Measurements from ENCODE around the gene MGAT5B.

Gene MGAT5B

DNA sequence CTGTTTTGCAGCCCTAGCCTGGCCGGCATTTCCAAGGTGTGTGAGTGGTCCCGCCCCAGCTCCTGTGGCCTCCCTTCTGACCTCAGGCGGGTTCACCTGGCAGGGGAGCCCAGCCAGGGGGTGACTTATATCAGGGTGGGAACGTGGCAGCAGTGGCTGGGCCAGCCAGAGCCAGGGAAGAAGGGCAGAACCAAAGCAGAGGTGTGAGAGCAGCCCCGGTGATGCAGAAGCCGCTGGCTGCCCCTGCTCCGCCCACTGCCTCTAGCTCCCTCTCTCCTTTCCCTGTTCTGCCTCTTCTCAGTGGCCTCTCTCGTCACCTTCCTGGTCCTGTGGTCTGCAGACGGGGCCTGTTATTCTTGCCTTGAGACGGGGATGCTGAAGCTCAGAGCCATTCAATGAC lies 12.1 kb downstream of the MGAT5B start:
- no peak for DNase-seq

DNA sequence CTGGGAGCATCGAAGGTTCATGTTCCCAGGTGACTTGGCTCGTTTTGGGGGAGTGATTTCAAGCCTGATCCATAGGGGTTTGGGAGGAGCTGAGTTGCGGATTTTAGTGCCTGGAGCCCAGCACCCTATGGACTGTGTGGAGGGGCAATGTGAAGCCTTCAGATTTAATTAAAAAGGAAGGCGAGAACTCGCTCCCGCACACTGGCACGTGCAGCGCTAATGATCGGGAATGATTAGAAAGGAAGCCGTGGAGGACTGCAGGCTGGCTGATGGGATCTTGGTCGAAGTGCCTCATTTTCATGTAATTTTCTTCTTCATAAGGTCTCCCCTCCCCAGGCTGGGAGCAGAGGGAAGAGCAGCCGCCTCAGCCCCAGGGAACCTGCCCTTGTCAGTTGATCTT lies 12.8 kb downstream of the MGAT5B start:
- no peak for DNase-seq

DNA sequence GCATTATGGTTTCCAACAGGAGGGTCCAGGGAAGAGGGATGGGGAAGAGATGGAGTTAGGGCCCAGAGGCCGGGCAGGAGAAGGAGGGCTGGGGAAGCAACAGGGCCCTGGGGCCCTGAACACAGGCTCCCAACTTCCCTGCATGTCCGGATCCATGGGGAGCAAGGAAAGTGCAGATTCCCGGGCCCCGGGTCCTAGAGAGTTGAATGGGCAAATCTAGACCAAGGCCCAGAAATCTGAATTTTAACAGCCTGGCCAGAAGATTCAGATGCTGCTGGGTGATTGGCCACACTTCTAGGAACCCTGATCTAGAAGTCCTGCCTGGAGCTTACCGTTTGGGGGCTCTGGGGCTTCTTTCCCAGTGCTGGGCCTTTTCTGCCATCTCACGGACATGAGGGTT lies 13.2 kb downstream of the MGAT5B start:
- DNase-seq = no peak

DNA sequence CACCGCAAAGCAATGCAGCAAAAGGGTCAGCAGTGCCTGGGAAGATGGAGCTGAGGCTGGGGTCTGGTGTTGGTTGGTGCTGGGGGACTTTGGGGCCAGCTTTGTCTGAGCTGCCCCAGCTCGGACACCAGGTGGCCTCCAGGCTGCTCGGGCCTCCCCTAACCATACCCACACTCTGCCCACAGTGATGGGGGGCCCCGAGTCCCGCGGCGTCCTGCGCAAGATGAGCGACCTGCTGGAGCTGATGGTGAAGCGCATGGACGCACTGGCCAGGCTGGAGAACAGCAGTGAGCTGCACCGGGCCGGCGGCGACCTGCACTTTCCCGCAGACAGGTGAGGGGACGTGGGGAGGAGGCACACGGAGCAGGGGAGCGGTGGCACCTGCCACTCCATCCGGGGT lies 13.8 kb downstream of the MGAT5B start:
- DNase-seq = no peak

DNA sequence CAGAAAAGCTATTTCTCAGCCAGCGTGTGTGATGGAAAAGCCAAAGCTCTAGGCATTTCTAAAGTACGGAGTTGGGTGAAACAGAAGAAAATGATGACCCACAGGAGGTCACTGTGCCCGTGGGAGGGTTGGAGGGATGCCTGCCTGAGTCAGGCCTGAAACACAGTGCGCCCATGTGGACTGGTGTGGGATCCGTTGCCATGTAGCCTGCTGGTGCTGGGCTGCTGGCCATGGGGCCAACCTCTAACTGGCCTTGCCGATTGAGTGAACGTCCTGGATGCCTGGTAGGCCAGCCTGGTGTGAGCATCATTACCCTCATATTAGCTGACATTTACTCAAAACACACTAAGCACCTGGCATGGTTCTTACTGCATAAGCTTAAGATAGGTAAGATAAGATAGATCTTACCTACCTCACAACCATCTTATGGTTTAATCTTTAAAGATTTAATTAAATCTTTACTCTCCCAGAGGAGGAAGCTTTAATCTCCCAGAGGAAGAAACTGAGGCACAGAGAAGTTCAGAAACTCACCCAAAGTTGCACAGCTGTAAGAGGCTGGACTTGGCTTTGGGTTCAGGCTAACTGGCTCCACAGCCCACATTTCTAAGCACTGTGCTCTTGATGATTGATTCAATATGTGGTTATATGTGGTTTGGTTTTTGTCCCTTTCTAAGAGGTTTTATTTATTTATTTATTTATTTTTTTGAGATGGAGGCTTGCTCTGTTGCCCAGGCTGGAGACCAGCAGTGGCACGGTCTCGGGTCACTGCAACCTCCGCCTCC lies 15.7 kb downstream of the MGAT5B start:
- no peak for DNase-seq

DNA sequence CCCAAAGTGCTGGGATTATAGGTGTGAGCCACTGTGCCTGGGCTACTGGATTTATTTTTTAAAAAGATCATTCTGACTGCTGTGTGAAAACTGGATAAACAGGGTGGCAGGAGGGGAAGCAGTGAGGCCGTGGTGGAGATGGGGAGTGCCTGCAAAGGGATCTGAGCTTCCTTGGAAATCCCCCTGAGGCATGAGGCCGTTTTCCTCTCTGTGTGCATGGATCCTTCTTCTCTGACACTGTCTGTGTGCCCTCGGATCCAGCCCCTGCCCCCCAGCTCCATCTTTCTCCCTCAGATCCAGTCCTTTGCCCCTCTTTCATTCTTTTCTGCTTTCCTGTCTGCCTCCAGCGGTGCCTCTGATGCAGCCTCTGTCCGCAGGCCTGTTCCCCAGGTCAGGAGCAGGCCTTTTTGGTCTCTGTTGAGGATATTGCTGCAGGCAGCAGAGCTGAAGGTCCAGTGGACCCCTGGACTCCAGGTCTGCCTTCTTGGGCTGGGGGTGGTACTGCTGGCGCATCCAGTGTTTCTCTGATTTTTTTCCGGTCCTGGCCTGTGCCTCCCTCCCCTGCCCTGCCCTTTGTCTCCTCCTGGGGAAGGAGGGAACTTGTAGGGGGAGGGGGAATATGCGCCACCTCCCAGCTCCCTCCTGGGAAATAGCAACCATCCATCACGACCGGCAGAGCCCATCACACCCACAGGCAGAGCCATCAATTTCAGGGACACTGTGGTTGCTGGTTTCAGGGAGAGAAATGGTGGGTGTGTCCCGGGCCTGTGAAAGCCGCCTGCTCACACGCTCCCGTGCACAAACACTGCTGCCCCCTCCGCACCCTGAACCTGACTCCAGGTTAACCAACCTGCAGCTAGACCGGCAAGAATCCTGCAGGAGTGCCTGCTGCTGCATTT lies 17.0 kb downstream of the MGAT5B start:
- no peak for DNase-seq

DNA sequence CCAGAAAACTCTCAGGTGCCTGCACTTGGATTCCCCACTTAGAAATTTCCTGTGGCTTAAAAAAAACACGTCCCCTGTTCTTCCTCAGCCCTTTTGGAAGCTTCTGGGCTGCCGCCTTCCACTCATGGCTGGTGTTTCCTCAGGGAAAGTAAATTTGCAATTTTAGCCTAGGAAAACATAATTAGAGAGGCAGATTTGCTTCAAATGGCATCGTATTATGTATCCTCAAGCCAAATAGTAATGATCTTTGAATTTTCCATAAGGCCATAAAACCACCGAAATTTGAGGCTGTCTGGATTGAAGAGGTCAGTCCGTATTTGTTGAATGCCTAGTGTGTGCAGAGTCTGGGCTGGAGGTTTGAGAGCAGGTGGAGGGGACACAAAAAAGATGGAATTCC lies 17.7 kb downstream of the MGAT5B start:
- no peak for DNase-seq

DNA sequence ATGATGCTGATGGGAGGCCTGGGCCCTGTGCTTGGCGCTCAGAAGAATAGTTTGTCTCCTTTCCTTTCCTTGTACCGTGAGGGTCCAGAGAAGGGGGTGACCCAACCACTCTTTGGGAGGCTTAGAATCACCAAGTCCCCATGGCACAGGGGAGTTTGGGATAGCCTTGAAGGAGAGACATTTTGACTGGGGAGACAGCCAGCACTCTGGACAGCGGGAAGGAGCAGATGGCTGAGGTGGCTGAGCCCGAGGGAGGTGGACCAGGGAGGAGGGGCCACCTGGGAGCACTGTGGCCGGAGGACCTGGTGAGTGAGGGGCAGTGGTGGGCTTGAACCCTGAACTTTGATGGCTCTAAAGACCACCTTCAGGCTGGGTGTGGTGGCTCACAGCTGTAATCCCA lies 18.2 kb downstream of the MGAT5B start:
- DNase-seq = no peak

DNA sequence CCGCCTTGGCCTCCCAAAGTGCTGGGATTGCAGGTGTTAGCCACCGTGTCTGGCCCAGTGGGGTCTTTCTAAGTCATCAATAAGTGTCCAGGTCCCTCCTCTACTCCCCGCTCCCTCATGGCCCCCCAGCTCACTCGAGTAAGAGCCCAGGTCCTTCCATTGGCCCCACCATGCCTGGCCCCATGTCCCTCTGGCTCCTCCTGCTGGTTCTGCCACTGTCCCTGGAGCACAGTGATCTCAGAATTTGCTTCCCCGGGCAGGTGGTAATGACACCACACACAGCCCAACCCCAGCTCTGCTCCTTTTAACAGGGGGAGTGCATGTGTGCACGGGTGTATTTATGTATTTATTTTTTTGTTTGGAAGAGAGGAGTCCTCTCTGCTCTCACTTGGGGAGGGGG lies 19.6 kb downstream of the MGAT5B start:
- DNase-seq = no peak

DNA sequence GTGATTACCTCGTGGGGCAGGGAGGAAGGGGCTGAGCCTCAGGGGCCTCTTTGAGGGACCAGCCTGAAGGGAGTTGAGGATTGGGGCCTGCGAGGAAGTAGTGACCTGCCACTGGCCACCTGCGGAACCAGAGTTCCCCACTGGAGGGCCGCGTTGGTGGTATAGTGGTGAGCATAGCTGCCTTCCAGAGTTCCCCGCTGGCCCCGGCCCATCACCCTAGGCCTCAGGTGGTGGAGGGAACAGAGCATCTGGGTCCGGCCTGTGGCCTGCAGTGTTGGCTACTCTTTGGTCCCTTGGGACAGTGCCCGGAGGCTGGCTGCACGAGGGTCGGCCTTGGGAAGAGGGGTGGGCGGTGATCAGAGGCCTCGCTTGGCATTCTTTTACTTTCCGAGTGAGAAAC lies 20.5 kb downstream of the MGAT5B start:
- peak; percentile 15 for DNase-seq

DNA sequence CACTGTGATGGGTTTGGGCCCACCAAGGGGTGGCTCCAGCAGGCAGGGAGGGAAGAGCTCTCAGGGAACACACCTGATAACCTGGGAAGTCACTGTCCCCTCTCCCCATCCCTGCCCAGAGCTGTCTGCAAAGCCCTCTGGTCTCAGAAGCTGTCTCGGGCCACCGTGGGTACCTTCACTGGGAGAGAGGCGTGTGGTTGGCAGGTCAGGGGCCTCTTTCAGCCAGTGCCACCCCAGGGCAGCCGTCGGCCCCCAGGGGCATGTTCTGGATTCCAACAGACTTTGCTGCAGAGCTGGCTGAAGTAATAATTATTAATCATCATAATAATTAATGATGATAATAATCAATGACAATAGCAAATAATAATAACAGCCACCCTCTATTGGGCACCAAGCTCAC lies 21.1 kb downstream of the MGAT5B start:
- DNase-seq = no peak

DNA sequence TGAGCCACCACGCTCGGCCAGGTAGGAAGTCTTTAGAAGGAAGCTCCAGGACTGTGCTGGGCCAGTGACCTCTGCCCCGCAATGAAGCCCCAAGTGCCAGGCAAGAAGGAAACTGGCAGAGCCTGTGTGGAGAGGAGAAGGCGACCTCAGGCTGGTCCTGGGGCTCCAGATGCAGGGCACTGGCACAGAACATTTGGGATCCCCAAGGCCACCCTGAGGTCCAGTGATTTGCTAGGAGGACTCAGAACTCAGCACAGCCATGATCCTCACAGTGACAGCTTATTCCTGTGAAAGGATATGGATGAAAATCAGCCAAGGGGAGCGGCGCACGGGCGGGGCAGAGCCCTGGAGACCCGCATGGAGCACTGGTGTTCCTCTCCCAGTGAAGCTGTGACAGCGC lies 24.1 kb downstream of the MGAT5B start:
- DNase-seq = no peak

DNA sequence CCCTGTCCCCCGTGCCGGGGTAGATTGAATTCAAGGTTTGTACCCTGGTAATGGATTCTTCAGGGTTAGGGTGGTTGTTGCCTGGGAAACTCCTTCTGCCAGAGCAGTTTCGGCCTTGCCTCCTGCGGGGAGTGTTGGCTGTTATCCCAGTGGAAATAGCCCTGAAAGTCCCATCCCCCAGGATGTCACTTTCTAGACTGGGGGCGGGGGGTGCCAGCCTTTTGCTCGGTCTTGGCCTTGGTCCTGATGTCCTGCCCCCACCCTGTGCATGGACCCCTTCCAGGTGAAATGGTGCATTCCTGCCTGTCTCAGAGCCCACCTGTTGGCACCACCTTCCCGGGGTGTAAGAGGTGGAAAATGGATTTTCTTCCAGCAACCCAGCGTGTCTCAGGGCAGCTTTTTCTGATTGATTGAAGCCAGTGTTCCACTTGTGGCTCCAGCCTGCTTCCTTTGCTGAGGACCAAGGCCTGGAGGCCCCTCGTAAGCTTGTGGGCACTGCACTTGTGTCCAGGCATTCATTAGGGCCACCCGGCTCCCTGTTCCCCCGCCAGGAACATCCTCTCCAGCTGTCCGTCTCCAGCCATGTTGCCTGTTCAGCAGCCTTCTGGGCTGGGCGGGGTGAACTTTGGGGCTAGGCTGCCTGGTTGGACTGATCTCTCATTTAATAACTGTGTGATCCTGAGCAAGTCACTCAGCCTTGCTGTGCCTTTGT lies 25.6 kb downstream of the MGAT5B start:
- DNase-seq = no peak

DNA sequence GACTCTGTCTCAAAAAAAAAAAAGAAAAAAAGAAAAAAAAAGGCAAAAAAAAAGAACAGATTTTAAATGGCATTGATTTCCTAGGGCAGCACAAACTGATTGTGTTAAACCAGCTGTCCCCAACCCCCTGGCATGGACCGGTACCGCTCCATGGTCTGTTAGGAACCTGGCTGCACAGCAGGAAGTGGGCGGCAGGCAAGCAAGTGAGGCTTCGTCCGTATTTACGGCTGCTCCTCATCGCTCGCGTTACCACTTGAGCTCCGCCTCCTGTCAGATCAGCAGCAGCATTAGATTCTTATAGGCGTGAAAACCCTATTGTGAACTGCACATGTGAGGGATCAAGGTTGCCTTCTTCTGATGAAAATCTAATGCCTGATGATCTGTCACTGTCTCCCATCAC lies 26.6 kb downstream of the MGAT5B start:
- DNase-seq = no peak

DNA sequence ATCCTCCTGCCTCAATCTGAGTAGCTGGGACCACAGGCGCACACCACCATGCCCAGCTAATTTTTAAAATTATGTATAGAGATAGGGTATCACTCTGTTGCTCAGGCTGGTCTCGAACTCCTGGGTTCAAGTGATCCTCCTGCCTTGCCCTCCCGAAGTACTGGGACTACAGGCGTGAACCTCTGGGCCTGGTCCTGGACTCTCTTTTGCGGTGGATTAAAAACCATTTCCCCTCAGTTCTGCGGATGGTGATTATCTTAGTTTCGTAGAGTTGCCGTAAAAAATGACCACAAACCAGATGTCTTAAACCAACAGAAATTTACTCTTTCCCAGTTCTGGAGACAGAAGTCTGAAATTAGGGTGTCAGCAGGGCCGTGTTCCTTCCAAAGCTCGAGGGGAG lies 28.8 kb downstream of the MGAT5B start:
- no peak for DNase-seq

DNA sequence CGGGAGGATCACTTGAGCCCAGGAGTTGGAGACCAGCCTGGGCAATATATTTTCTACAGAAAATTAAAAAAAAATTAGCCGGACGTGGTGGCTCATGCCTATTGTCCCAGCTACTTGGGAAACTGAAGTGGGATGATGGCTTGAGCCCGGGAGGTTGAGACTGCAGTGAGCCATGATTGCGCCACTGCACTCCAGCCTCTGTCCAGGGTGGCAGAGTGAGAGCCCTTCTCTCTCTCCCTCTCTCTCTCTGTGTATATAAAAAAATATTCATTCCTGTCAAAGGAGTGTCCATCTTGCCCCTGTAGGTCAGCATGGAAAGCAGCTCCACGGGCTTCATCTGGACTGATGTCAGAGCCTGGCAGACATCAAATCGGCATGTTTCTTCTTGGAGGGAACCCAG lies 31.2 kb downstream of the MGAT5B start:
- DNase-seq = no peak

DNA sequence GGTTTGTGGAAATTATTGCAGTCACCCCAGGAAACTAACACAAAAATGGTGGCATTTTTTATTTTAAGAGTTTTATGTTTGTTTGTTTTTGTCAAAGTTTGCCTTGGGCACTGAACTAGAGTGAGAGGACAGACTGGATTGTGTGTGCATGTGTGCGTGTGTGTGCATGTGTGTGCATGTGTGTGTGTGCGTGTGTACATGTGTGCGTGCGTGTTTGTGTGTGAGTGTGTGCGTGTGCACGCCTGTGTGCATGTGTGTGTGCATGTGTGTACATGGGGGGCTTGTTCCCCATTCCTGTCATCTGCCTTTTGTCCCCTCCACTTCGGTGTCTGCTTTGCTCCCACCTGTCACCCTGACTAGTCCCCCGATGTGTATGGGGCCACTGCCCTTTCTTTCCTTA lies 32.5 kb downstream of the MGAT5B start:
- DNase-seq = no peak

DNA sequence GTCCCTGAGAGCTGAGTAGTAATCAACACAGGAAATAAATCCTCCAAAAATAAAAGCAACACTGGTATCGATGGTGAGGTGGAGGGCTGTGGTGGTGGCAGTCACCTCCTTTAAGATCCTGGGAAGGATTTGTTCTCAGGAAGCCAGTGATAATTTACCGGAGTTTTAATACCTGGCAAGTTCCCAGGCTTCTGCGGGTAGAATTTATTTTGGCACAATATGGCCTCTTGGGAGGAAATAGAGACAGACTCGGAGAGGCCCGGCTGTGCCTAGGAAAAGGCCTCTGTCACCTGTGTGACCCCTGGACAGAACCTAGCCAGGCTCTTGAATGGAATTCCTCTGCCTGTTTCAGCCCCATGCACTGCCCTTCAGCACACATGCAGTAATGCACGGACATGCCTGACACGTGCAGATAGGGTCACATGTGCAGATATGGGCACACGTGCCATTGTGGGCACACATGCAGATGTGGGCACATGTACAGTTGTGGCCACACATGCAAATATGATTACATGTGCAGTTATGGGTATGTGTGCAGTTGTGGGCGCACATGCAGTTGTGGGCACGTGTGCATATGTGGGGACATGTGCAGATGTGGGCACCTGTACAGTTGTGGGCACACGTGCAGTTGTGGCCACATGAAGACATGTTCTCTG lies 33.5 kb downstream of the MGAT5B start:
- no peak for DNase-seq

DNA sequence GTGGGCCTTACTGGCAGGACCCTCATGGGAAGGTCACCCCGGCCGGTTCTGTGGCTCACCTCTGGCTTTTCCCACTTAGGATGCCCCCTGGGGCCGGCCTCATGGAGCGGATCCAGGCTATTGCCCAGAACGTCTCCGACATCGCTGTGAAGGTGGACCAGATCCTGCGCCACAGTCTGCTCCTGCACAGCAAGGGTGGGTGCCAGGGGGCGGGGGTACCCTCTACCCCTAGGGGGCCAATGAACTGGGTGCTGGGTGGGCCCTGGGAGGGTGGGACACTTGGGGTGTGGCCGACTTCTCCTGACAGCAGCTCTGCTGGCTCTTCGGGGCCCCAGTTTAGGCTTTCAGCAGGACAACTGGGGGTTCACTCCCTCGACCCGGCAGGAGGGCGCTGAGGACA lies 34.3 kb downstream of the MGAT5B start:
- DNase-seq = no peak

DNA sequence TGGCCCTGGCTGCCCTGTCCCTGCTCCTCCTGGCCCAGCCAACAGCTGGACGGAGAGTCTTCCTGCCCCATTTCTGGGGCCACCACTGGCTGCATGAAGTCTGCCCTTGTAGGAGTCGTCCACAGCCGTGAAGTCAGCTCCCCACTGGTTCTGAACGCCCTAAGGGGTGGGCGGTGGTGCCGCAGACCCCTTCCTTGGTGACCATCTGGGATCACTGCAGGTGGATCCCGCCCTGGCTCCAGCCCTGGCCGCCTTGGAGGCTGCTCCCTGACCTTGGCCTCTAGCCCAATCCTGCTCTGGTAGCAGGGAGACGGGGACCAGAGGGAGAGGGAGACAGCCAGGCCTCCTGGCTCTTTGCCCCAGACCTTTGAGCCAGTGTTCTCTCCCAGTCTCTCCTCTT lies 35.4 kb downstream of the MGAT5B start:
- no peak for DNase-seq

DNA sequence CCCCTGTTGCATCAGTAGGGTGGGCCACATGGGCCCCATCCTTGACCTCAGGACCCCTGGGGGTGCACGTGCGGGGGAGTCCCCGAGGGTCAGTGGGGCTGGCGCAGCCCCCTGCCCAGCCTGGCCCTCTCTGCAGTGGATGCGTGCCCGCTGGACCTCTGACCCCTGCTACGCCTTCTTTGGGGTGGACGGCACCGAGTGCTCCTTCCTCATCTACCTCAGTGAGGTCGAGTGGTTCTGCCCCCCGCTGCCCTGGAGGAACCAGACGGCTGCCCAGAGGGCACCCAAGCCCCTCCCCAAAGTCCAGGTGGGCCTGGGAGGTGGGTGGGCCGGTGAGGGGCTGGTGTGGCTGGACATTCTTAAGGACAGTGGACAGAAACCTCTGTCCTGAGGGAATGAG lies 35.9 kb downstream of the MGAT5B start:
- no peak for DNase-seq

DNA sequence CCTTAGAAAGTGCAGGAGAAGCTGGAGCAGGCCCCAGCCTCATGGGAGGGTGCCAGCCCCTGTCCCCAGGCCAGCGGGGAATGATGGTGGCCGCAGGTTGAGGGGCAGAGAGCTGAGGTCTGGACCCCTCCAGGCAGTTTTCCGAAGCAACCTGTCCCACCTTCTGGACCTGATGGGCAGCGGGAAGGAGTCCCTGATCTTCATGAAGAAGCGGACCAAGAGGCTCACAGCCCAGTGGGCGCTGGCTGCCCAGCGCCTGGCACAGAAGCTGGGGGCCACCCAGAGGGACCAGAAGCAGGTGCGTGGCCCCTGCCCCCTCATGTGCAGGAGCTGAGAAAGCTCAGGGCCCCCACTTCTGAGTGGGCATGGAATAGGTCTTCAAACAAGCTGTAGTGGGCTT lies 36.8 kb downstream of the MGAT5B start:
- DNase-seq = no peak

DNA sequence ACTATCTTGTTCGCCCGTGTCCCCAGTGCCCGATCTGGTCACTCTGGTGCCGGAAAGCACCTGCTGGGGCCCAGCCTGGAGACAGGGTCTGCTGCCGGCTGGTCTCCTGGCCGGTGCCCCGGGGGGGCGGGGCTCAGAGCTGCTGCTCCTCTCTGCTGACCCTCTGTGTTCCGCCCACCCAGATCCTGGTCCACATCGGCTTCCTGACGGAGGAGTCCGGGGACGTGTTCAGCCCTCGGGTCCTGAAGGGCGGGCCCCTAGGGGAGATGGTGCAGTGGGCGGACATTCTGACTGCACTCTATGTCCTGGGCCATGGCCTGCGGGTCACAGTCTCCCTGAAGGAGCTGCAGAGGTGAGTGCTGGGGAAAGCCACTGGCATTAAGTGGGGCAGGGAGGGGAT lies 37.6 kb downstream of the MGAT5B start:
- no peak for DNase-seq
